HG02852 (cell line): Measurements from ENCODE around the gene ZBTB20.

Experiments used
- ATAC-seq: cut with Tn5 transposase; IDR thresholded peaks from one replicate; pipeline ENCODE4 v1.9.1; 2021; ENCODE audit warnings: mild to moderate bottlenecking, moderate library complexity; ENCODE audit not compliant: unreplicated experiment

Gene ZBTB20

DNA sequence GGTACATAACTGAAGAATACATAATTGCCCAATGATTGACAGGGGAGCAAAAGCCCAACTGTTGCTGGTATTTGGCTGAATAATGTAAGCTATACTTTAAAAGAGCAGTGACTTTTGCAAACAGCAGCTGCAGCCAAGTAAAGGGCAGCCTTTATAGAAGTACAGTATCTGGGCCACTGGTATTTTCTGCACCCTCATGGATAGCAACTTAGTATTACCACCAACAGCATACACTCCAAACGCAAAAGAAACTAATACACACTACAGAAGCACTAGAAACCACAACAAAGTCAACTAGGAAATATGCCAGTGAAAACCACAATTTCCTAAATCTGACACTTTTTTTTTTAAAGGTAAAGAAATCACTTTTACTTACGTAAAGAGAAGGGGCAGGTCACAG lies 647.1 kb downstream of the ZBTB20 start:
- ATAC-seq = no peak

DNA sequence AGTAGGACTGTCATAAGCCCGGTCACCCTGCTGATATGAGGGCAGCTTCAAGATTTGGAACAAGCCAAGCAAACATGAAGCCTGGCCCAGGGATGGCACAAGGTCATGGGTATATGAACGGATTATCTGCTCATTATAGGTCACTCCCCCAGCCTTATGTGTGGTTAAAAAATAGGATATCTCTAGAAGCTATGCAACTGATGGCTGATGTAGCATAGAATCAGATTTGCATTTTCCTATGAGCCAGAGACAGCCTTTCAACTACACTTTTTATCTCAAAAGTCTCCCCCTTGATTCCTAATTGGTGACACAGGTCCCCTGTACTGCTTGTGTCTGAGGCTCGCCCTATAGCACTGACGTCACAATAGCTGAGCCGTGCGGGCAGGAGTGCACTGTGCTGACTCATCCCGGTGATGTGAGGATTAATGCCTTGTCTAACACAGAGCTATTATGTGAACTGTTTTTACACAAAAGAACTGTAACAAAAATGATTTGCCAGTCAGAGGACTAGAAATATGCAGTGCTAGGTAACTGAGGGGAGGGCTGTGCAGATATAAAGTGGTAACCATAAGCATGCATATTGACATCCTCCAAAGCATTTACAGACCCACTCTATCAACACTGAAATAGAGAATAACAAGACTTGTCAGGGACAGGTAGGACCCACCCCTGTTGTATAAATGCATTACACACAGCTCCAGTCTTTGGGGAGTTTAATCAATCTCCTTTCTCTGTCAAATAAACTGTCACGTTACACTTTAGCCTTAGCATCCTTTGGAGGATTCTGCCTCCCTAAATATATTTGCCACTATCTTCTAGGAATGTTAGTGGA lies 648.3 kb downstream of the ZBTB20 start:
- ATAC-seq = no peak

DNA sequence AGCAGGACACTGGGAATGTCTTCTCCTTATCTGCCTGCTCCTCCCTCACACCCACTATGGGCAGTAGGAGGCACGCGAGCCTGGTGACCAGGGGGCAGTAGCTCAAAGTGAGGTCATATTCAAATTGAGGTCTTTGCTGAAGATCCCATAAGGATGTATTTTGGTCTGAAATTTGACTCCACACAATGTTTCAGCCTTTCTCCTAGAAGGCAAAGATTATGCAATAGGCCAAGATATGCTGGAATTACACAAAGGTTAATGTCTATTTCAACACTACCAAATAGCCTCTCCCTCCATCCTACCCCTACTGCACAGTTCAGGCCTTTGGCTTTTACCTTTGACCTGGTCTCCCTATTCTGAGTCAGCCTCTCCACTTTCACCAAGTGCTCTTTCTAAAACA lies 650.2 kb downstream of the ZBTB20 start:
- no peak for ATAC-seq

DNA sequence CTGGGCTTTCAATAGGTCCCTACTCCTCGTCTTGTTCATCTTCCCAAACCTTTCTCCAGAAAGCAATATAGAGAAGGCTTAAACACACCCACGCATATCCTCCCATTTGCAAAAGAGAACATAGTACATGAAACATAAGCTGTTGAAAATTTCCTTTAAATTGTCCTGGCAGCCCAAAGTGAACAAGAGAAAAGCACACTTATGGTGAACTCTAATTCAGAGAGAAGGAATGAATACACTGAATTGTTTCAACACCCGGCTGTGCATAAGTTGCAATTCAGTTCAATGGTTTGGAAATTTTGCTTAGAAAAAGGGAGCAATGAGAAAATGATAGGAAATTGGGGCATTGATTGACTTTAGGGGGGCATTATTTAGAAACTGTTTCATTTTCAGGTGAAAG lies 650.6 kb downstream of the ZBTB20 start:
- ATAC-seq = no peak

DNA sequence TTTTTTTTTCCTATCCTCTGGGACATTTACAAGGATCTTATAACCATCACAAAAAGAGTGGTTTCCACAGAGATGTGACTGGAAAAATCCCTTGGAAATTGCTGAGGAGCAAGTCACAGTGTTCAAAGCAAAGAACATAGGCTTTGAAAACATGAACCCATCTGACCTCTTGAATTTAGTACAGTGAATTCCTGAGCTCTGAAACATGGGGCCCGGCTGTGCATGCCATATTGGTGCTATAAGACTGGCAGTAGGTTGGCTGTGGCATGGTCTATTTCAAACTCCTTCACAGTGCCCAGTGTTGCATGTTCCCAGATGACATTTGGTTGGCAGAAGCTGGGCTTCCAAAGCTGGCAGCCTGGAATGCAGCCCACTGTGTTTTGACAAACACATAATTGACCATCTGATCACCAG lies 651.1 kb downstream of the ZBTB20 start:
- no peak for ATAC-seq

DNA sequence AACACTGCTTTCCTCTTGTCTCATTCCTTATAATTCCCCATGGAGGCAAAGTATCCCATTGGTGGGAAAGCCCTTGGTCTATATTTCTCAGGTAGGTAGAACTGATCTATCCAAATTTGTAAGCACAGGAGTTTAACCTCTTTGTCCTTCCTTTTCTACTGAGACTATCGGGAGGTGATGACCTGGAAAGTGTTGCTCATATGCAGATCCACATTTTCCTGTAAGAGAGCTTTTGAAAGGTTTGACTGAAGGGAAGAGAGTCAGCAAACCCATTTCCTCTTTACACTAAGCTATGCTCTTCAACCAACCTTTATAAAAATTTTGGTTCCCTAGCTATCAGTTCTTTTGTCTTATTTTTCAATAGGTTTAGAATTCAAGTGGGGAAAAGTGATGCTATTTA lies 652.6 kb downstream of the ZBTB20 start:
- ATAC-seq = no peak

DNA sequence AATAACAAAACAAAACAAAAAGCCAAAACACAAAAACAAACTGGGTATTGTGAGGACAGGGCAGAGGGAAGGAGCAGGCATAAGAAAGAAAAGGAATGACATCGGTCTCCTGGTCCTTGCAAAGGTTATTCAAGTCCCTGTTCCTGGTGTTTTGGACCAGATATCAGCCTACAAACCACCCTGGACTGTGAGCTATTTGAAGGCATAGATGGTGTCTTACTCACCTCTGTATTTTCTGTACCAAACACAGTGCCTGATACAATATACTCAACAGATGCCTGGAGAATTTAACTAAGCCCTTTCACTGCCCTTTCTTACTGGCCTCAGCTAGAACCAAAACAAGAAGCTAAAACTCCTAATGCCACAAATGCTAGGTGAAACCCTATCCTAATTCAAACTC lies 656.3 kb downstream of the ZBTB20 start:
- no peak for ATAC-seq

DNA sequence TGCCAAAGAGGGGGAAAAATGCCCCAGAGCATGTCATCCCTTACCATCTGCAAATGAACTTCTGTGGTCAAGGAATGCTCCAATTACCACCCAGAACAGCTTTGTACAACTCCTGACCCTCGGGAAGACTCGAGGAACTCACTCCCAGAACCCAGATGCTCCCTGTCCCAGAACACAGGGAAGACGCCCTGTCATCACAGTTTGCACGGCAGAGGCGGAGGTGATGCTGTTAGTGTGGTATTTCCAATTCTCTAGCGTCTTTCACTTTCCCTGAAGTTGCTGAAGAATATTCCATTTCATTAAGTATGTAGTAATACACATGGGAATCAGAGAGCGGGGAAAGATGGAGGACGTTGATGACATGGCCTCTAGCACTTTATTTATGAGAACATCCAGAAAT lies 659.6 kb downstream of the ZBTB20 start:
- ATAC-seq = no peak

DNA sequence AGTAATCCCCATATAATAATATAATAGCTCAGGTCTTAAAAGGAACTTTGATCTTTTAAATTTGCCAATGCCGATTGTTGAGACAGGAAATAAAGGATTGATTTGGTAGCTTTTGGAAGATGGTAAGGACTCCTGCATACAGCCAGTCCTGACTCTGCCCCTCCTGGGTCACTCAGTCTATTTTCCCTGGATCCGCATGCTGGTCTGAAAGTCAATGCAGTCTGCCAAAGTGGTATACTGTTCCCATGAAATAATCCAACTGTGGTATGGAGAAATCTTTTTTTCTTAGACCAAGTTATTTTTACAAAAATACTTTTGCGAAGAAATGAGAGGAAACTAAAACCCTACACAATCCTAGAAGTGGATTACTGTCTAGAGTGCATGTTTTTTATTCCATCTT lies 662.2 kb downstream of the ZBTB20 start:
- ATAC-seq = no peak

DNA sequence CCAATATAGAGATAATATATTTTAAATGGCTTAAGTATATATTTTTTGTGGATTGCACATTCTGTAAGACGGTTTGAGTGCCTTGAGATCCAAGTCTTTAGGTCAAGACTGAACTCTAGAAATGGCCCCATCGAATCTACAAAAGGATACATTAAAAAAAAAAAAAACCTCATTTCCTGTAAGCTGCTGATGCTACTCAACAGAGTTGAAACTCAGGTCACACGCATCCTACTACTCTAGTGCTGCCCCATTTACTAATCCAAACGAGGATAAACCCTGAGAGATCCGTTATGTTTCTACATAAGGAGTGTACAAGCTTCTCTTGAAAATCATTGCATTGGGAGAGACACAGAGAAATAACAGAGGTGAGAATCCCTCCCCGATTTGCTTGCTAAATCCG lies 666.0 kb downstream of the ZBTB20 start:
- no peak for ATAC-seq

DNA sequence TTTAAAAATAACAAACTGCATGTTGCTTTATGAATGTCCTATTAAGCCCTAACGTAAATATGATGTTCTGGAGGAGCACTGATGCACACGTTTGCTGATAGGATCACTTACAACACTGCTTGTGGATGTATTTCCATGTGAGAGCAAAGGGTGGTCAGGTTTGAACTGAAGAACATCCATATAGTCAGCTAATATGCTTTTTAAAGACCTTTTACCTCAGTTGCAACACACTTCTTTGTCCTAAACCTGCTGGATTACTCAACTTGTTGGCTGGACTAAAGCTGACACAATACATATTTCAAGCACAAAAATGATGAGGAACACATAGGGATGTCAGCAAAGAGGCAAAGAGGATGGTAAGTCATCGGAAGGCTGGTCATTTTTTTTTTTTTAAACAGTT lies 666.6 kb downstream of the ZBTB20 start:
- ATAC-seq = no peak

DNA sequence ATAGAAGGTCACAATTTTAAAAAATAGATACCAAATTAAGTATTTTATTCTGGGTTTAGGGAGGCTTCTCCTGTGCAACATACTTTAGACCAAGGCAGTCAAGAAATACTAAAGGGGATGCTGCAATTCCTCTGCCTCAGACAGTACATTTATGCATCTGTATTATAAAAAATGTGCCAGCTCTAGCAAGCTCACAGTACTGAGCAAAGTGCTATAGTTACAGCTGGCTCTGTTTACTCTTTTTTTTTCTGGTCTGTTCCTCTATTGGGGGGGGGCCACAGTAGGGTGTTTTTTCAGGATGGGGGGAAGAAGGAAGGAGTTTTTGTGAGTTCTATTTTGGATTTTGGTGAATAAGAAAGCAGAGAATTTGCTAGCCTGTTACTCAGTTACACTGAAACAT lies 668.3 kb downstream of the ZBTB20 start:
- ATAC-seq = no peak

DNA sequence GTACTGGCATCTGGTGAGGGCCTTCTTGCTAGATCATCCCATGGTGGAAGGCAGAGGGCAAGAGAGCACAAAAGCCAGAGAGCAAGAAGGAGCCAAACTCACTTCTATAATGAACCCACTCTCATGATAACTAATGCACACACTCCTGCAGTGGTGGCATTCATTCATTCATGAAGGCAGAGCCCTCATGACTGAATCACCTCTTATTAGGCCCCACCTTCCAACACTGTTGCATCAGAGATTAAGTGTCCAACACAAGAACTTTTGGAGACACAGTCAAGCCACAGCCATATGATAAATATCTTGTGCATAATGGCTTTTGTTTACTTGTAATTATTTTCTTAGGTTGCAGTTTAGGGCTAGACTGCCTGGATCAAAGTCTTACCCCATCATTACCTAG lies 670.6 kb downstream of the ZBTB20 start:
- ATAC-seq = no peak

DNA sequence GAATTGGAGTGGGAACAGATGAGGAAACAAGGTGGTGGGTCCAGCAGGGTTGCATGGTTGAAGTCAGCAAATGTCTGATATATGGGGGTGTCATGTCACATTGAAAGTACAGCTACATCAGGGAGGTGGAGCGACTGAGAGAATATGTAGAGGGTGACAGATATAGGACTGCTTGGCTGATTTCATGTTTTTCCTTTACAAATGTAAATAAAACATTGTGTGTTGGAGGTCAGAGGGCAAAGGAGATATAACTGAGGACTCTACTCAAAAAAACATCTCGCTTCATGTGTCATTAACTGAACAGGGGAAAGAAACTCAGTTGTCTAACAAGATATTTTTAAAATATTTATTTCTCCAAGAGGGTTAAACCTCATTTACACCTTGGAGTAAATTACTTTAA lies 675.6 kb downstream of the ZBTB20 start:
- ATAC-seq = no peak

DNA sequence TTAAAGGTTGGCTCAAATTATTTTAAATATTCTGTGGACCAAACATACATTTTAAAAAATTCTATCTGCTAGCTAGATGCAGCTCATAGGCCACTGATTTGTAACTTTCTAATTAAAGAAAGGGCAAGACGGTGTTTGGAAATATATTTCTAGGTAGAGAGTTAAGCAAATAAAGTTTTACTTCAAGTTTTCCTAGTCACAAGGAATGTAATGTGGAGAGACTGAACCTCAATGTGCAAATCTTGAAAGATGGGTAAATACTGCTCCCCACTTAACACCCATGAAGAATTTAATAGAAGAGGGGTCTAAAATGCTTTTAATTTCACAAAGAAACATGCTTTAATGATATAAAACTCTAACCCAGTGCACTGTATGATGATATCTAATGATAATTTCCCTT lies 678.0 kb downstream of the ZBTB20 start:
- no peak for ATAC-seq

DNA sequence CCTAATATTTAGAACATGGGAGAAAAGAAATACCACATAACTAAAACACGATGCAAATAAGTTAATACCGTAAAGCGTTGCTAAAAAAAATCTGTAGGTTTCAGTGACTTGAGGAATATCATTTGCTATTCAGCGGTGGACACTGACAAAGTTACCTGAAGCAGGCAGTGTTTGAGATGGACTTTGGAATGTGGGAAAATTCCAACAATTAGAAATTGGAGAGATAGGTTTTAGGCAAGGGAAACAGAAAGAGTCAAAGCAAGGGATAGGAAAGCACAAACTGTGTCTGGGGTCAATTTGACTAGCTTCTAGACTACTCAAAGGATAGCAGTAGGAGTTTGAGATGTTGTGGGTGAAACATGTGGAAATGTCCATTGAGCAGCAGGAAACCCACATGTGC lies 680.3 kb downstream of the ZBTB20 start:
- no peak for ATAC-seq

DNA sequence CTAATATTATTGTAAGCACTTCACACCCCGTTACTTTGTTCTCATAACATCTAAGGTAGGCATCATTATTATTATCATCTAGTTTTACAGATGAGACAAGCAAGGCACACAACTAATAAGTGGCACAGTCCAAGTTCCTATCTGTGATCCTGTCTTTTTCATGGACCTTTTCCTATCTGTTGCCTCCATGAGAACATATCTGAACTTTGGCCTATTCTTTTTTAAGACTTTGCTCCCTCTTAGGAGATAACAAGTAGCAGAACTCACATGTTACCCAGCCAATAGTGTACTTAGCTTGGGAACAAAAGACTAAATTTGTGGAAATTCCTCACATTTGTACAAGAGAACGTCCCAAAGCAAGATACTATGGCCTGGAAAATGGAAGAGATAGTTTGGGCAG lies 680.8 kb downstream of the ZBTB20 start:
- no peak for ATAC-seq

DNA sequence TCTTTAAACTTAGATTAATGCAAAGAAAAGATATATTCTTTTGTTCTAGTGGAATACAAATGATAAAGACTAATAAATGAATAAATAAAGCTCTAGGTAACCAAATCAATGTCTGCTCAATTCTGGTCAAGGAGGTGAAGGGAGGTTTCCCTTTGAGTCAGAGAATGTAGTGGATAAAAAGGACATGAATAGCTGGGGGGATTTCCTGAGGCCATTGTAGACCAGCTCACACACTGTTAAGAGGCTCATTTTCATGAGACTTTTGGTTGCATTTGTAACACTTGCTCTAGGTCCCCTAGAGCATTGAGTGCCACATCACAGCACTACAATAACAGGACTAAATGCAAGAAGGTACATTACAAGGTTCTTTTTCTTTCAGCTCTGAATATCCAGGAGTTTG lies 682.5 kb downstream of the ZBTB20 start:
- peak; percentile 95 for ATAC-seq

DNA sequence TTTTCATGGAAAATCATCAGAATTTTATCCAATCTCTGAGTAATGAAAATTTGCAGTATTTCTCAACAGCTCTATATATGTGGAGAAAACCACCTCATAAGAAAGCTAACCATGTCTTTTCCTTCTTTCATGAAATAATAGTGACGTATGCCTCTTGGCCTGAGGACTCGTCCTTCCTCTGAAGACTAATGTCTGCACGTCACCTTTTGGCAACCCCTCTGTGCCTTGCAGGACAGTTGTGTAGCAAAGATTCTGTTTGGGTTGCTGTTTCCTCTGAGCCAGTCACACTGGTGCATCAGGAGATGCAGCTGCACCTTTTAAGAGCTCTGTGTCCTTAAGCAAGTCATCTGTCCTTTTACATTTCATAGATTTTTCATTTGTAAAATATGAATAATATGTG lies 684.3 kb downstream of the ZBTB20 start:
- no peak for ATAC-seq

DNA sequence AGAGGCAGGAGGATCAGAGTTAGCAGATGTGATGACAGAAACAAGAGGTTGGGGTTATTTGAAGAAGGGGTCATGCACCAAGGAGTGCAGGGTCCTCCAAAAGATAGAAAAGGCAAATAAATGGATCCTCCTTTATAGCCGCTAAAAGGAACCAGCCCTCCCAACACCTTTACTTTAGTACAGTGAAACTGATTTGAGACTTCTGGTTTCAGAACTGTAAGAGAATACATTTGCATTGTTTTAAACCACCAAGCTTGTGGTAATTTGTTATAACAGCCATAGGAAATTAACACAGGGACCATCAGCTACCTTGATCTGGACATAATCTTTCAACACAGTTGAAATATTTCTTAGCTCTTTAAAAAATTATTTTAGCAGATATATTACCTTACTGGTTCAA lies 686.6 kb downstream of the ZBTB20 start:
- peak; percentile 38 for ATAC-seq

DNA sequence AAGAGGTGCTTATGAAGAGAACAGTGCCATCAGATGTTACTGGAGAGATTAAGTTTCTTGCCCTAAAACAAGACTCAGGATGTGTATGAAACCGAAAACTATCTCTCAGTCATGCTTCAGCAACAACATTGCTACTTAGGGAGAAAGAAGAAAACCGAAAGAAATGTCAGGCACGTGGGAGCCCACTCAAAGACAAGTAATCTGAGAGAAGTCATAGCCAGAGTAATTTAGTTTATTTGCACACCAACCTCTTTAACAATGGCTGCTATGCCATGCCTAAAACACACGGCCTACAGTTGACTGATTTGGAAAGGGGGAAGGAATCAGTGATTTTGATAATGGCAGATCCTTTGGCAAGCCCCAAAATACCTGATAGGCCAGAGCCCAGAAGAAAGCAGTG lies 690.3 kb downstream of the ZBTB20 start:
- peak; percentile 88 for ATAC-seq

DNA sequence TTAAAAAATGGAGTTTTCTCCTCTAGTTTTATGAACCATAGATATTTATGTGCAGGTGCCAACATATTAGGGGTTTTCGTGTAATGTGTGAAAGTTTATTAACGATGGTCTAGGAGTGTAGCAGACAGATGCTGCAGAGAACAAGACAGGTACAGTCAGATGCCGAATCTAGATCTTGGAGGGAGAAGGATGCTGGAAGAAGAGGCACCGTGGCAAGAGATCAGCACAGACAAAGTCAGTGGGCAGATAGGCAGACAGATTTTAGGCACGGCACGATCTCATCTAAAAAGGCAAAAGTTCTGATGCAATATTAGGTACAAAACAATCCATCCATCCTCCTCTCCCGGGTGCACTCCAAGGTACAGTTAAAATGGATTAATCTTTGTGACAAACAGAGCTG lies 691.7 kb downstream of the ZBTB20 start:
- no peak for ATAC-seq

DNA sequence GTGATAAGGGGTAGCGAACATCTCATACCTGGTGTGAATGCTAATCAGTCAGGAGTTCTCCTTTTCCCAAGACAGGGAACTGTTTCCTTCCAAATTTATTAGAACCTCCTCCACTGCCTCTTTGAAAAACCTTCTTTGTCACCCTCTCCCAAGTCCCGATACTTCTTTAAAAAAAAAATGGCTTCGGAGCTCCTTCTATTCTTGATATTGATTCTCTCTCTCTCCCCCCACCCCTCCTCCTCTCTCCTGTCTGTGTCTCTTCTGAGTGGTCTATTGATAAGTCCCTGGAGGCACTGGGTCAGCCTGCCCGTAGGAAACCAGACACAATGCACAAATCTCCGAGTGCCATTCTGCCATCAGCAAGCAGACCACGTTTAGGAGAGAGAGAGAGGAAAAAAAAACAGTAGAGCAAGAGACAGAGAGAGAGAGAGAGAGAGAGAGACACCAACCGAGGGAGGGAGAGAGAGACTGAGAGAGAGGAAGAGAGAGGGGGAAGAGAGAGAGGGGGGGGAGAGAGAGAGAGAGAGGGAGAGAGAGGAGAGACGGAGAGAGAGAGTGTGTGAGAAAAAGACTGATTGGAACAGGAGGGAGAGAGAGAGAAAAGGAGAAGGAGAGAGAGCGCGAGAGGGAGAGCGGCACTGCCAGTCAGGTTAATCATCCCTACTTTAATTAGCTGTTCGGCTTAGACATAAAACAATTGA lies 692.4 kb downstream of the ZBTB20 start:
- ATAC-seq = no peak
